ENCODE measurements around the gene LENG1.

LENG1 gene

DNA sequence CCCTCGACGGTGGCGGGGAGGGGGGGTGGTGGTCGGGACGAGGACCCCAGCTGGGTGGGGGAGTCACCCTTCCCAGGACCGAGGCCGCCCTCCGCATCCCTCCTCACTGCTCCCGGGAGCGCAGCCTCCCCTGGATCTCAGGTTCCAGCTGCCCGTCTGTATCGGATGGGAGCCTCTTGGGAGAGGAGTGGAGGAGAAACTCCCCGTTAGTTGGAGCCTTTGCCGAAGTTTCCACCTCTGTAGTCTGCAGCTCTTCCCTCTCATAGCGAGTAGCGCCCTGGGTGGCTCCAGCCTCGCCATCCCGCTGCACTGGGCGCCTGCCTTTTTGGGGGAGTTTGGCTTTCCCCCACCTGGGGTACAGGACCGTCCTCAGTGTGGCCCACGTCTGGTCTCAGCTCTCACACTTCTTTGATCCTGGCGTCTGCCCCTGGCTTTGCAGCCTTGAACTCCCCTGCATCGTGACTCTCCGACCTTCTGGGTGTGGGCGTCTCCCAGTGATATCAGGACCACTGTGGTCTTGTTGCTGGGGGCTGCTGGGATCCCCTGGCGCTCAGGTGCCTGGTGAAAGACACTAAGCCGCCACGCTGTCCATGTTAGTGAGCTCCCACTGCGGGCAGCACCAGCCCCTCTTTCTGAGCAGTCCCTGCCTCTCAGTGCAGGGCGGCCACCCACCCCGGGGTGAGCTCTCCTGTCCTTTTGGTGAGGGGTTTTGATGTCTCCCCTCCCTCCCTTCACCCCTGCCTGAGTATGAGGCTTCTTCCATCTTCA, 20.8 kb downstream of the LENG1 start:
- DNase-seq (ENCODE audit: low spot score), result no peak

DNA sequence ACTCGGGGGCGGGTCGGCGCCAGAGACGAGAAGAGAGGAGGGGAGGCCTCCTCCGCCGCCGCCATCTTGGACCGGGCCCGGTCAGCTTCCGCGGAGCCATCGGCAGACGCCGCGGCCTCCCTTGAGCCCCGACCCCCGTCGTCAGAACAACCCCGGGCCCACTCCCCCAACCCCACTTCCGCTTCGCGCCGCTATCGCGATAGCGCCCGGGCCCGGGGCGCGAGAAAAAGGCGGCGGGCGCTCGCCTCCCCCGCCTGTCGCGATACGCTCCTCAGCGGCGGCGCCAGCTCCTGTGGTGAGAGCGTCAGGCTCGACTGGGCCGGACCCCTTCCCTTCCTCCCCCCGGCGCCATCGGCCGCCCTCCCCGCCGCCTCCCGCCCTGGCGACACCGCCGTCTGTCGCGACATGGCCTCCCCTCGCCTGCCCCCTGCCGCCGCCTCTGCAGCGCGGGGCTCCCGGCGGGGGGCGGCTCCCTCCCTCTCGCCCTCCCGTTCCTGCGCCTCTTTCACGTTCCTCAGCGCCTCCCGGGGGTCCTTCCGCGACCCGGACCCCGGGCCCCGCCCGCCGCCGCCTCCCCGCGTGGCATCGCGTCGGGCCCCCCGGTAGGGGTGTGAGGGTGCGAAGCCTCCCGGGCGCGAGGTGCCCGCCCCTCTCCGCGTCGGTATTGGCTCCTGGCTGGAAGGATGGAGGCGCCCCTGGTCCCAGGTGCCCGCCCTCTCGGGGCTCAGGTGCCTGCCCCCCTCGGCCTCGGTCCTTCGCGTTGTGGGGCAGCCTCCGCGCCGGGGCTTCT, 21.6 kb downstream of the LENG1 start, which contains the start of gene CNOT3:
Gene CNOT3, plus strand, starts transcription at position 64 of the 790 bp plus-strand sequence. CDS start 5,217 bp downstream, outside the sequence.
- DNase-seq (ENCODE audit: low spot score), result peak; percentile 78

DNA sequence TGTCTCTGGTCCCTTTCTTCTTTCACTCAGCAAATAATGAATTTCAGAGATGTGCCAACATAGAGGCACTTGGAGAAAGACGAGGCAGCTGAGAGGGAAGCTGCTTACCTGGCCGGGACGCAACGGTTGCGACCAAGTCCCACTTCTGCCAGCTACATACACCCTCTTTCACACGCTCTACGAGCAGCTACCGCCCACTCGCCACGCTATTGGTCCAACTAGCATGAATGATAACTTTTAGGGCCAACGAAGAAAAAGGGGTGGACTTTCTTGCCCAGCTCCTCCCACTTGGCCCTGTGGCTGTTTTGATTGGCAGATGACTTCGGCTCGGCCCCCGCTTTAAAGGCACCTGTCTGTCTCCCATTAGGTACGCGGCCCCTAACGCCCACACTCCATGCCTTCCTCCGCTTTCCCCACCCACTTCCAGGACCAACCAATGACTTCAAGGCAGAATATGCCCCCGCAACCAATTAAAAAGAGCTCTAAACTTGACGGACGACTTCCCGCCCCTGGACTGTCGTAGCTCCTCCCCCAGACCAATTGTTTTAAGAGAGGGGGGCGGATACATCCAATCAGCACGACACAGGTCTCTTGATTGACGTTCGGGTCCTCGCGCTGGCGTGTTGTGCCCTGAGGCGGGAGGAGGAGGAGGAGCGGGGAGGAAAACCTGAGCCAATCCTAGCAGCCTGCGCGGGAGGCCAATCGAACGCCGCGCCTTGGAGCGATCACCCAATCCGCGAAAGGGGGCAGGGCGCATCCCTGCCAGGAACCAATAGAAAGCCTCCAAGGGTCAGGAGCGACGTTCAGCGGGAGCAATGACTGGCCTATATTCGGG, 22.4 kb downstream of the LENG1 start:
- DNase-seq (ENCODE audit: low spot score), result peak; percentile 99

DNA sequence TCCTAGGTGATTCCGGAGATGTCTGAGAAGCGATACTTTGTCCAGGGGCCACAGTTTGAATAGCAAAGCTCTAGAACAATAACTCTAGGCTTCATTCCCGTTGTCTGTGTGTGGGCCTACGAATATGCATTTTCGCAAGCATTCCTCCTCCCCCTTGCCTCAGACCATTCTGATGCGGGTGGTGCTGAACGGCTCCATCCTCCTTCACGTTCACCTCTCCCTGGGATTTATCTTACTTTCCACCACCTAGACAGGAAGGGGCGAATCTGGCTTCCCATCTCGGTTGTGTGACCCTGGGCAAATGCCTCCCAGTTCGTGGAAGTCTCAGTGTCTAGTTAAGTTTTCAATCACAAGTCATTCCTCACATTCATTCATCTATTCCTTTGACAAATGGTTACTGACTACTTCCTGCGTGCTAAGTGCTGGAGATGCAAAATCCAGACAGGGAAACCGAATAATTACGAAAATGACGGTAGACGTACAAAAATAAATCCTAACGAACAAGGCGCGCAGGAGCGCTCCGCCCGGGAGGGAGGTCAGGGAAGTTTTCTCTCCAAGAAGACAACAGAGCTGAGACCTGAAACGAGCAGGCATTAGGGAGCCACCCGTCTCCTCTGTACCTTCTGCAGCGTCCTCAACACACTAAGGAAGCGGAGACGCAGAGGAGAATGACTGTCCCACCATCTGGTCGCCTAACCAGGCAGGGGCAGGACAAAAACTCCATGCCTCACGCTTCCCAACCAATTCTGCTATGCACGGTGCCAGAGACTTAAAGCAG, 23.2 kb downstream of the LENG1 start:
- DNase-seq (ENCODE audit: low spot score), result no peak

DNA sequence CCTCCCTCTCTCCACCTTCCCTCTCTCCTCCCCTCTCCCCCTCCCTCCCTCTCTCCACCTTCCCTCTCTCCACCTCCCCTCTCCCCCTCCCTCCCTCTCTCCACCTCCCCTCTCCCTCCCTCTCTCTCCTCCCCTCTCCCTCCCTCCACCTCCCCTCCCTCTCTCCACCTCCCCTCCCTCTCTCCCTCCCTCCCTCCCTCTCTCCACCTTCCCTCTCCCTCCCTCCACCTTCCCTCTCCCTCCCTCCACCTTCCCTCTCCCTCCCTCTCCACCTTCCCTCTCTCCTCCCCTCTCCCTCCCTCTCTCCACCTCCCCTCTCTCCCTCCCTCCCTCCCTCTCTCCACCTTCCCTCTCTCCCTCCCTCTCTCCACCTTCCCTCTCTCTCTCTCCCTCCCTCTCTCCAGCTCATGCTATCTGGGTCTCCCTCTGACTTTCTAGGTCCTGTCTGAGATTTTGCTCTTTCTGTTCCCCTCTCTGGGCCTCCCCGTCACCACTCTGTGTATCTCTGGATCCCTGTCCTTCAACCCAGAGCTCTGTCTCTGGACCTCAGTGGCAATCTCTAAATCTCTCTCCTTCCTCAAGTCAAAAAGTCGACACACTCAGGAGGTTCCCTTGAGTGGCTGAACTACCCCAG, 25.4 kb downstream of the LENG1 start:
- DNase-seq (ENCODE audit: low spot score), result no peak

DNA sequence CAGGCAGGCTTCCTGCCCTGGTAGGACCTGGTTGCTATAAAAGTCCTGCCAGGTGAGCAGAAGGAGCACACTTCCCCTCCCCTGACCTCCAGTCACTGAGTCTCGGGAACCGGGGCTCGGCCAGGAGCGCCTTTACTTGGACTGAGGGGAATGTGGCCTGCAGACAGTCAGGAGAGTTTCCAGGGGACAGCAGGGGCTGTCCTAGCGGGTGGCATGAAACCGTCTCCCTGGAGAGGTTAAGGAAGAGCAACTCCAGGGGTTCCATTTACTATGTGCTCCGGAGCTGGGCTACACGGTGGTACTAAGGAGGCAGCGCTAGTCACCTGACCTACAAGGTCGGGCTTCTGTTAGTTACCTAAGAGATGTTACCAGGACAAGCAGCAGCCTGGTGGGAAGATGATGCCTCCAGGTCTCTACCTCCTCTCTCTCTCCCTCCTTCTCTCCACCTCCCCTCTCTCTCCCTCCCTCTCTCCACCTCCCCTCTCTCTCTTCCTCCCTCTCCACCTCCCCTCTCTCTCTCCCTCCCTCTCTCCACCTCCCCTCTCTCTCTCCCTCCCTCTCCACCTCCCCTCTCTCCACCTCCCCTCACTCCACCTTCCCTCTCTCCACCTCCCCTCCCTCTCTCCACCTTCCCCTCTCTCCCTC, 26.1 kb downstream of the LENG1 start:
- no peak for DNase-seq (ENCODE audit: low spot score)

DNA sequence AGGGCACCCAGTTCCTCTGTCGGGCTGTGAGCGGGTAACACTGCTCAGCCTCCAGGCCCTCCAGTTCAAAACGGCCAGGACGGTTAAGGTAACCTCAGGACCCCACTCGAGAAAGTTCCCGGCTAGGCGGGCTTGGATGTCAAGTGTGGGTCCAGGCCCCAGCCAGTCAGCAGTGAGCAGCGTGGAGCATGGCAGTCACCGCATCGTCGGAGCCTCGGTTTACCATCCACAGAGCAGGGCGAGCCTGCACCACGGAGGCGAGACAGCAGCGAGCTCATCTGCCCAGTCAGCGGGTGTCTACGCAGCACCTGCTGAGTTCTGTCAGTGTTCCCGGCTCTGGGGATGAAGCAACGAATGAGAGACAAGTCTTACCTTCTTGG, 29.9 kb downstream of the LENG1 start:
- no peak for DNase-seq (ENCODE audit: low spot score)

DNA sequence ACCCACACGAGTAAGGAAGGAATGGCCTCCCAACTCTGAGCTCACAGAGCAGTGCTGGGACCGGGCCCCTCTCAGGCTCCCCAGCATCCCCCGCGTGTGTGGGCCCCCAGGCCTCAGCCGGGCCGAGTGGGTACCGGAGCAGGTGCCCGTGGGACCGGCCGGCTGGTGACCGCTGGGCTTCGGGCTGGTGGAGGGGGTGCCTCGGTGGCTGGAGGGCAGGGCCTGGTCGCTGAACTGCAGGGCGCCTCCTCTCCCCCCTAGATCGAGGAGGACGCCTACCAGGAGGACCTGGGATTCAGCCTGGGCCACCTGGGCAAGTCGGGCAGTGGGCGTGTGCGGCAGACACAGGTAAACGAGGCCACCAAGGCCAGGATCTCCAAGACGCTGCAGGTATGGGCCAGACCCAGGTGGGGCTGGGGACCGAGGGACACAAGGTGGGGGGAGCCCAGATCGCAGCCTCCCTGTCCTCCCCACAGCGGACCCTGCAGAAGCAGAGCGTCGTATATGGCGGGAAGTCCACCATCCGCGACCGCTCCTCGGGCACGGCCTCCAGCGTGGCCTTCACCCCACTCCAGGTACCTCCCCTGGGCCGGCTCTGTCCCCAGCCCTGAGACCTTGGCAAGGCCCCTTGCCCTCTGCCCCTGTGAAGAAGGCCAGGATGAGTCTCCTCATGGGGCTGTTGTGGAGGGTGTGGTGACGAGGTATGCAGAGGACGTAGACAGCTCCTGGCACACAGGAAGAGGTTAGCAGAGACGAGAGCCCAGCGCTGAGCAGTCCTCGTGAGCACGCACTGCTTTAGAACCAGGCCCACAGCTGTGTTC, 30.5 kb downstream of the LENG1 start:
- DNase-seq (ENCODE audit: low spot score), result no peak

DNA sequence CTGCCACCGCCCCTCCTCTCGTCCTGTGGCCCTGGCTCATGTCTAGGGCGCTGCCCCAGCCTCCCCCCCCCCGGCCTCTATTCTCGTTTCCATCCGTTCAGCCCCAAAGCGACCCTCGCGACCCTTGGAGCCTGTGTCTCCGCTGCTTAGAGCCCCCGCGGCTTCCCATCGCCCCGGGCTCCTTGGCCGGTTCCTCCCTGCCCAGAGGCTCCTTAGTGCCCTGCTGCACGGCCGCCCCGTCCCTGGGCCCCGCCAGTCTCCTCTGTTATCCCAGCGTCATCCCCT, 31.1 kb downstream of the LENG1 start:
- DNase-seq (ENCODE audit: low spot score), result no peak

DNA sequence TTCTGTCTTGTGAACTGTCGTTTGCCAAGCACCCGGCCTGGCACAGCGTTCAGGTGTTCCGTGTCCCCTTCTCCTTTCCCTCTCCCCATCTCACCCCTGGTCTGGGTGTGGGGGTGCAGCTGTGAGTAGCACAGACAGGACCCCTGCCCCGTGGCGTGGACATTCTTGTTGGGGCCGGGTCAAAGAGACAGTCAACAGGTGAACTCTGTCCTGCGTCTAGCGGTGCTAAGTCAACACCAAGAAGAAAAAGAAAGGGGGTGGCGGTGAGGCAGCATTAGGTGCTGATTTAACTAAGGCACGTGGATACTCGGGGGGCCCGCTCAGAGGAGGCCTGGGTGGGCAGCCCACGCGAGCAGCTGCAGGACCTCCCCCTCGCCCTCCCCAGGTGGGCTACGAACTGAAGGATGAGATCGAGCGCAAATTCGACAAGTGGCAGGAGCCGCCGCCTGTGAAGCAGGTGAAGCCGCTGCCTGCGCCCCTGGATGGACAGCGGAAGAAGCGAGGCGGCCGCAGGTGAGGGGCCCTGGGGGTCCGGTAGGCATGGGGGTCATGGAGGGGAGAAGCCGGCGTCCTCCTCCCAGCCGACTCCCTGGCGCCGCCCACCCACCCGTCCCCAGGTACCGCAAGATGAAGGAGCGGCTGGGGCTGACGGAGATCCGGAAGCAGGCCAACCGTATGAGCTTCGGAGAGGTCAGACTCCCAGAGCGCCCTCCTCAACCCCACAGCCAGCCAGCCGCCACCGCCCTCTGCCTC, 31.7 kb downstream of the LENG1 start:
- DNase-seq (ENCODE audit: low spot score), result no peak

DNA sequence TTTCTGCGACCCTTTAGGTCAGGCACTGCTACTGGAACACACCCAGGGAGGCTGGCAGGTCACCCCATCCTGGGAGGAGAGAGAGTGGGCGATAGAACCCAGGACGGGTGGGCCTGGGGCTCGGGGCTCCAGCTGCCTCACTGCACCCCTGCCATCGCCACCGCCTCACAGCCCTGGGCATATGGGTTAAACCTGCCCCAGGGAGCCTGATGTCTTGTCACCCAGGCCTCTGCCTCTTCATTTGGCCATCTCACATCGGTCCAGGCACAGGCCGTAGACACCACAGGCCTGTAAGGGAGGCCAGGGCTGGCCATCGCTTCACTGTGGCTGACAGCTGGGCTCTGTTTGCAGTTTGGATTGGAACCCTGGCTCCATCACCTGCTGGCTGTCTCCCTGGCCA, 33.8 kb downstream of the LENG1 start:
- DNase-seq (ENCODE audit: low spot score), result no peak

DNA sequence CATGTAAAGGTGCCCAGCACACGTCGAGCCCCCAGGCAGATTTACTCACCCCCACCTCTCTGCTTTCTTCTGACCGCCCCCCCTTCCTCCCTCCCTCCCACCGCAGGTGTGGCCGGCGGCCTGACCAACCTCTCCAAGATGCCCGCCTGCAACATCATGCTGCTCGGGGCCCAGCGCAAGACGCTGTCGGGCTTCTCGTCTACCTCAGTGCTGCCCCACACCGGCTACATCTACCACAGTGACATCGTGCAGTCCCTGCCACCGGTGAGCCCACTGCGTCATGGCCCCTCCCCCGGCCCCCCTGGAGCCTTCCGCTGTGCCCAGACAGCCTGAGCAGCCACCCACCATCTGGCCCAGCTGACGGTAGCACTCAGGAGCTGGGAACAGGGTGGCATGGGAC, 35.1 kb downstream of the LENG1 start:
- DNase-seq (ENCODE audit: low spot score), result no peak

DNA sequence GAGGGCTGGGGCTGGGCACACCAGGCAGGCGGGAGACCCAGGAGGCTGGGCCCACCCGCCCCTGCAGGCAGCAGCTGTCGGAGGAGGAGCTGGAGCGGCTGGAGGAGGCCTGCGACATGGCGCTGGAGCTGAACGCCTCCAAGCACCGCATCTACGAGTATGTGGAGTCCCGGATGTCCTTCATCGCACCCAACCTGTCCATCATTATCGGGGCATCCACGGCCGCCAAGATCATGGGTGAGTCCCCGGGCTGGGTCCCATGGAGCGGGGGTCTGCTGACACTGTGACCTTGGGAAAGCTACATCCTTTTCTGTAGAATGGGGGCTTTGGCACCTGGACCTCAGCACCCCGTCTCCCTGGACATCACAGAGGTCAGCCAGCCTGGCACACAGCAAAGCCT, 35.8 kb downstream of the LENG1 start:
- no peak for DNase-seq (ENCODE audit: low spot score)

DNA sequence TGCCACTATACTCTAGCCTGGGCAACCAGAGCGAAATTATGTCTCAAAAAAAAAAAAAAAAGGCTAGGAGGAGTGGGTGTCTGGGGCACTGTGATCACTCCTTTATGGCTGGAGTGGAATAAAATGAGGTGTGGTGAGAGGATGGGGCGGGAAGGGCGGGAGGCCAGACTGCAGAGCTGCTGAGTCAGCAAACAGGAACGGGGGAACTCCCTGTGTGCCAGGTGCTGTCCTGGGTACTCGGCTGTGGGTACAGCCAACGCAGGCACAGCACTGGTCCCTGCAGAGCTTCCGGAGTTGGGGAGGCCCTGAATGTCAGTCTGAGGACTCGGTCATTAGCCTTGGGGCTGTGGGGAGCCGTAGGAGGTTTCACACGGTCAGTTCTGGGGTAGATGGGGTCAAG, 38.3 kb downstream of the LENG1 start:
- no peak for DNase-seq (ENCODE audit: low spot score)

DNA sequence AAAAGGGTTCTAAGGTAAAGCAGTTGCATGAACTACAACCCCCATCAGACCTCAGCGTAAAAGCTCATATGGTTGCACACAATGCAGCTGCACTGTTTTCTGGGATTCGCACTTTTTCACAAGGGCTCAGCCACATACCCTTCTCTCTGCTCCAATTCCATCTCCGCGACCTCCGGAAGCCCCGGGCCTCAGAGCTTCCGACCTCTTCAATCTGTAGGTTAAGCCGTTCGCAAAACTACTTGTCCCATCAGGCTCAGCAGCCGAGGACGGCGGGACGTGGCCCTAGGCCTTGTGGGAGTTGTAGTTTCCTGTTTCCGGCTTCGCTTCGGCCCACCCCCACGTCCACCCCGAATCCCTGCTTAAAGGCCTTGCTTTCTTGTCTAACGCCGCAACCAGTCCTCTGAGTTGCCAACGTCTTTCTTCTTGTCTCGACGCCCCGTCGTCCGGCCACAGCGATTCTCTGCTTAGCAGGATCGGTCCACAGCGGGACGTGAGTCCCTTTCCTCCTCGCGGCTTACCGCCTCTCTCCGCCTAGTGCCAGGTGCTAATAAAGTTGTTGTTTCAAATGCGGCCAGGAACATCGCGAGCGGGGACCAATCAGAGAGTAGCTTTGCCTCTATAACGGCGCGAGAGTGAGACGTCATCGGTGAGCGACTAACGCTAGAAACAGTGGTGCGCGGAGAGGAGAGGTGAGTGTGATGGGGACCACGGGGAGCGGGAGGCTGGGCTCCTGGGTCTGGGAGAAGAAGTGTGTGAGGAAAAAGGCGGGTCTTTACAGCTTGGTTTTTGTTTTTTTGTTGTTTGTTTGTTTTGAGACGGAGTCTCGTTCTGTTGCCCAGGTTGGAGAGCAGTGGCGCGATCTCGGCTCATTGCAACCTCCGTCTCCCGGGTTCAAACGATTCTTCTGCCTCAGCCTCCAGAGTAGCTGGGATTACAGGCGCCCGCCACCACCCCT, 44.1 kb downstream of the LENG1 start, which contains the start of the genes PRPF31 and TFPT:
Gene PRPF31, plus strand, starts transcription at position 646 of the 955 bp plus-strand sequence. CDS start 2,525 bp downstream, outside the sequence.
Gene TFPT, minus strand, starts transcription at position 549 of the 955 bp plus-strand sequence. Its CDS starts 388 bp downstream, at position 161.
- DNase-seq (ENCODE audit: low spot score), result peak; percentile 99

DNA sequence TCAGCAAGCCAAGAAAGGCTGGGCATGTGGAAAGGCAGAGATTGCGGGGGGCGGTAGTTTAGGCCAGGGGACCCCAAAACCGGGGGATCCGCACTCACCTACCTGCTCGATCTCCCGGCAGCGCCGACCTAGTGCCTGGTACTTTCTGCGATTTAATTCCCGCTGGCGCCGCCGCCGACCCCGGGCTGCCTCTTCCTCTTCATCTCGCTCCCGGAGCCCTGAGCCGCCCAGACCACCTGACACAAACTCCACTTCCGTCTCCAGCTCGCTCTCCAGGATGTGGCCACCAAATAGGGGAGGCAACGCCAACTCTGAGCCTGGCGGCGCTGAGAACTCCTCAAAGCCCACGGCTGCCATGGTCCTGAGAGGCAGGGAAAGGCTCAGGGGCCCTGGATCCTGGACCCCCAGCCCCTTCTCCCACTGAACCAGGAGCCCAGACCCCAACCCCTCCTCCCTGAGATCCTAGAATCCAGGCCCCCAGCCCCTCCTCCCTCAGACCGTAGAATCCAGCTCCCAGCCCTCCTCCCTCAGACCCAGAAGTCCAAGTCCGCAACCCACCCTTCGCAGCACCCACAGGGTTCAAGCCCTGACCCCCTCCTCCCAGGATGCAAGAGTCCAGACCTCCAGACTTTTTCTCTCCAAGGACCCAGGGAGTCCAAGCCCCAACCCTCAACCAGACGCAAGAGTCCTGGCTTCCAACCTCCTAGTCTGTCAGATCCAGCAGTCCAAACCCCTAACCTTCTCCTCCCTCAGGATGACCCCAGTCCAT, 45.0 kb downstream of the LENG1 start:
- no peak for DNase-seq (ENCODE audit: low spot score)

DNA sequence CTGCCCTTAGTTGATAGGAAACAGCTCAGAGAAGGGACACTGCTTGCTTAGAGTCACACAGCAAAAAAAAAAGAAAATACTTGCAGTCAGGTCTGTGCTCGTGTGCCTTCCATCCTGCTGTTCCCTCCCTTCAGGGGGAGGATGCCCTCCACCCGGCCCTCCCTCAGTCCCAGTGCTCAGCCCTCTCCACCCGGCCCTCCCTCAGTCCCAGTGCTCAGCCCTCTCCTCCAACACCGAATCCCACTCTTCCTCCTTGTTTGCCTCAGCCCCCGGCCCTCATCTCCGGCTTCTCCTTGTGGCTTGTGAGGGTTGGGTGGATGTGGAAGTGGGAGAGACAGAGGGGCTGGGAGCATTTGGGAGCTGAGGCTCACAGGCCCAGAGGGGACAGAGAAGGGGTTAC, 49.9 kb downstream of the LENG1 start:
- no peak for DNase-seq (ENCODE audit: low spot score)
